GM23338 (cell line): ENCODE data around the gene PRG3. TPM values are rescaled to one million over a fixed set of nuclear protein-coding genes. Genes with fewer than 3 reads are reported as not detected.

ENCODE experiments used
- ATAC-seq: fragments of 200-7000 bp; cut with Tn5 transposase; 3 replicates; pipeline ENCODE4 v1.9.1; 2020
- DNase-seq: peaks from one replicate; pipeline ENCODE4 v3.0.0-alpha.2; 2015; ENCODE audit warnings: low spot score
- H2AFZ ChIP-seq: fragments of 200-600 bp; sonication (generic); 2 replicates; pipeline ENCODE4 v1.8.0; 2016; ENCODE audit warnings: antibody characterized with exemption, mild to moderate bottlenecking, moderate library complexity
- H3F3A ChIP-seq: fragments of 200-600 bp; sonication (generic); replicated peaks from 2 replicates; pipeline ENCODE4 v1.8.0; 2017; ENCODE audit warnings: antibody characterized with exemption, mixed run types, low read depth
- H3K27ac ChIP-seq: fragments of 200-600 bp; sonication (generic); 2 replicates; pipeline ENCODE4 v1.6.1; 2016; ENCODE audit warnings: low read depth
- H3K27me3 ChIP-seq: fragments of 200-600 bp; sonication (generic); 2 replicates; pipeline ENCODE4 v1.8.0; 2016; ENCODE audit warnings: mild to moderate bottlenecking, mixed run types, moderate library complexity; ENCODE audit not compliant: insufficient read depth
- H3K36me3 ChIP-seq: fragments of 200-600 bp; sonication (generic); 2 replicates; pipeline ENCODE4 v1.8.0; 2016; ENCODE audit warnings: mild to moderate bottlenecking; ENCODE audit not compliant: insufficient read depth
- H3K4me1 ChIP-seq: fragments of 200-600 bp; sonication (generic); 2 replicates; pipeline ENCODE4 v1.8.0; 2016; ENCODE audit warnings: mild to moderate bottlenecking, moderate library complexity; ENCODE audit not compliant: insufficient read depth
- H3K4me2 ChIP-seq: fragments of 200-600 bp; sonication (generic); 2 replicates; pipeline ENCODE4 v1.7.1; 2017; ENCODE audit warnings: mixed run types
- H3K4me3 ChIP-seq: fragments of 200-600 bp; sonication (generic); 2 replicates; pipeline ENCODE4 v1.6.1; 2016; ENCODE audit warnings: mixed run types
- H3K79me2 ChIP-seq: fragments of 200-600 bp; sonication (generic); replicated peaks from 2 replicates; pipeline ENCODE4 v1.8.0; 2017; ENCODE audit warnings: mild to moderate bottlenecking; ENCODE audit not compliant: insufficient read depth
- H3K9me2 ChIP-seq: fragments of 200-600 bp; sonication (generic); 2 replicates; pipeline ENCODE4 v1.8.0; 2017; ENCODE audit not compliant: insufficient read depth
- H4K20me1 ChIP-seq: fragments of 200-600 bp; sonication (generic); replicated peaks from 2 replicates; pipeline ENCODE4 v1.8.0; 2017; ENCODE audit warnings: mild to moderate bottlenecking; ENCODE audit not compliant: insufficient read depth
- H3K27ac Mint-ChIP-seq: 2 replicates; pipeline ENCODE4 v1.8.0; 2020; ENCODE audit warnings: inconsistent platforms, mild to moderate bottlenecking, moderate library complexity, mixed read lengths
- H3K27me3 Mint-ChIP-seq: 3 replicates; pipeline ENCODE4 v1.8.0; 2022; ENCODE audit warnings: low read depth, mild to moderate bottlenecking, moderate library complexity, mixed read lengths, inconsistent platforms; ENCODE audit not compliant: insufficient read depth, poor library complexity
- H3K36me3 Mint-ChIP-seq: 3 replicates; pipeline ENCODE4 v1.8.0; 2021; ENCODE audit warnings: low read depth, mild to moderate bottlenecking, inconsistent platforms, moderate library complexity, mixed read lengths
- H3K4me1 Mint-ChIP-seq: 3 replicates; pipeline ENCODE4 v1.8.0; 2020; ENCODE audit warnings: mild to moderate bottlenecking, inconsistent platforms, mixed read lengths
- H3K4me3 Mint-ChIP-seq: 3 replicates; pipeline ENCODE4 v1.8.0; 2021; ENCODE audit warnings: moderate library complexity, mild to moderate bottlenecking, inconsistent platforms, mixed read lengths
- H3K9me3 Mint-ChIP-seq: 3 replicates; pipeline ENCODE4 v1.8.0; 2020; ENCODE audit warnings: moderate library complexity, mild to moderate bottlenecking, inconsistent platforms, mixed read lengths
- EZH2 ChIP-seq: fragments of 200-600 bp; sonication (generic); IDR thresholded peaks from one replicate; pipeline ENCODE4 v1.8.0; 2017; ENCODE audit warnings: antibody characterized with exemption, mild to moderate bottlenecking, low read depth; ENCODE audit not compliant: unreplicated experiment
- POLR2AphosphoS5 ChIP-seq: IDR thresholded peaks from 2 replicates; pipeline ENCODE4 v1.6.1; 2016; ENCODE audit warnings: antibody characterized with exemption, low read depth
- ZNF114 ChIP-seq: fragments of 250-450 bp; sonication (Bioruptor Pico); IDR thresholded peaks from 2 replicates; pipeline ENCODE4 v1.5.0; 2020; ENCODE audit warnings: mild to moderate bottlenecking, moderate library complexity
- polyA plus RNA-seq: library from polyadenylated mRNA; unstranded; fragments of >200 nt; fragmentation: Nextera tagmentation; extraction: Ambion mirVana; gene quantifications from 2 replicates; pipeline ENCODE4 v1.2.1, GENCODE V29; 2016
- total RNA-seq: library from RNA; depleted of rRNA; stranded (reverse); fragments of >200 nt; shearing (Covaris generic); gene quantifications from 2 replicates; pipeline ENCODE4 v1.2.3, GENCODE V29; 2014
- TF ChIP-seq, protein P1 (sequence below): IDR thresholded peaks from 2 replicates; pipeline ENCODE4 v1.6.1; 2016; ENCODE audit warnings: antibody characterized with exemption
- TF ChIP-seq, protein P2 (sequence below), 2 experiments: fragments of 200-600 bp in 1 of 2; sonication (generic) in 1 of 2; conservative IDR thresholded peaks; 2 replicates each; pipeline versions ENCODE4 v1.5.1 to v1.6.1; 2016 to 2017; ENCODE audit warnings: antibody characterized with exemption in 2 of 2, low read depth in 2 of 2, mild to moderate bottlenecking in 2 of 2, moderate library complexity in 1 of 2
- TF ChIP-seq, protein P3 (sequence below): IDR thresholded peaks from one replicate; pipeline ENCODE4 v1.6.1; 2018; ENCODE audit warnings: antibody characterized with exemption; ENCODE audit not compliant: unreplicated experiment

Gene PRG3
- total and polyA plus RNA-seq, 2 experiments from 2014 or later = not detected

DNA sequence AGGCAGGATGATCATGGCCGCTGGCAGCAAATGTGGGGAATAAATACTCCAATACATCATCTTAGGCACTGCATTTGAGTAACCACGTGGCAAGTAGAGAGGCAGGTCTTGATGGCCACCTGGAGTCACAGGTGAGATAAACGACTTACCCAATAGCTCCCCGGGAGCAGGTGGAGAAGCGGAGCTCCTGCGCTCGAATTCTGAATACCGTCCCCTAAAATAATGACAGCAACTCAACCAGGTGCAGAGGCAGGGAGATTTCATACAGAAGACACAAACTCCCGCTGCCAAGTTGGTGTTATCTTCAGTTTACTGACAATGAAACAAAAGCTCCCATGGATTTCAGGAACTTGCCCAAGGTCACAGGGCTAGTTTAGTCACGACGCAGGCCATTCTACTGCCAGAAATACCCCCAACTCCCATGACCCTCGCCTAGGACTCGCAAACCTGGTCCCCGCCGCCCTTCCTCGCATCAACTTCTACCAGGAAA lies 45.5 kb upstream of the PRG3 start:
- Histone ChIP-seq H3K36me3 (no peaks in the 10 kb centered on the region; the same call in 1 of the 2 replicates), H3K9me2 (no peaks in the 10 kb centered on the region), H3K27me3 (peaks cover 13% of the 10 kb centered on the region; the same call in 1 of the 2 replicates), H3K4me3 (peak overlapping the region; percentile 61), H3K4me1 (peaks cover 15% of the 10 kb centered on the region), H3K79me2 (0 out of 2 replicates have a peak, but pooled peaks cover 5% of the 10 kb centered on the region), H3F3A (no peaks in the 10 kb centered on the region; the same call in 1 of the 2 replicates), H3K4me2 (peak overlapping the region; percentile 81), H2AFZ (peak overlapping the region; percentile 95), H3K27ac (no peak overlapping the region), H4K20me1 (no peaks in the 10 kb centered on the region; the same call in 1 of the 2 replicates)
- peaks cover 21% of the 10 kb centered on the region for H3K36me3 Mint-ChIP-seq
- TF ChIP-seq EZH2 (no peak), ZNF114 (CRISPR knock-in tag) (no peak), POLR2AphosphoS5 (no peak)
- TF ChIP-seq, protein P1, sequence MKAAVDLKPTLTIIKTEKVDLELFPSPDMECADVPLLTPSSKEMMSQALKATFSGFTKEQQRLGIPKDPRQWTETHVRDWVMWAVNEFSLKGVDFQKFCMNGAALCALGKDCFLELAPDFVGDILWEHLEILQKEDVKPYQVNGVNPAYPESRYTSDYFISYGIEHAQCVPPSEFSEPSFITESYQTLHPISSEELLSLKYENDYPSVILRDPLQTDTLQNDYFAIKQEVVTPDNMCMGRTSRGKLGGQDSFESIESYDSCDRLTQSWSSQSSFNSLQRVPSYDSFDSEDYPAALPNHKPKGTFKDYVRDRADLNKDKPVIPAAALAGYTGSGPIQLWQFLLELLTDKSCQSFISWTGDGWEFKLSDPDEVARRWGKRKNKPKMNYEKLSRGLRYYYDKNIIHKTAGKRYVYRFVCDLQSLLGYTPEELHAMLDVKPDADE = no peak
- TF ChIP-seq, protein P2, sequence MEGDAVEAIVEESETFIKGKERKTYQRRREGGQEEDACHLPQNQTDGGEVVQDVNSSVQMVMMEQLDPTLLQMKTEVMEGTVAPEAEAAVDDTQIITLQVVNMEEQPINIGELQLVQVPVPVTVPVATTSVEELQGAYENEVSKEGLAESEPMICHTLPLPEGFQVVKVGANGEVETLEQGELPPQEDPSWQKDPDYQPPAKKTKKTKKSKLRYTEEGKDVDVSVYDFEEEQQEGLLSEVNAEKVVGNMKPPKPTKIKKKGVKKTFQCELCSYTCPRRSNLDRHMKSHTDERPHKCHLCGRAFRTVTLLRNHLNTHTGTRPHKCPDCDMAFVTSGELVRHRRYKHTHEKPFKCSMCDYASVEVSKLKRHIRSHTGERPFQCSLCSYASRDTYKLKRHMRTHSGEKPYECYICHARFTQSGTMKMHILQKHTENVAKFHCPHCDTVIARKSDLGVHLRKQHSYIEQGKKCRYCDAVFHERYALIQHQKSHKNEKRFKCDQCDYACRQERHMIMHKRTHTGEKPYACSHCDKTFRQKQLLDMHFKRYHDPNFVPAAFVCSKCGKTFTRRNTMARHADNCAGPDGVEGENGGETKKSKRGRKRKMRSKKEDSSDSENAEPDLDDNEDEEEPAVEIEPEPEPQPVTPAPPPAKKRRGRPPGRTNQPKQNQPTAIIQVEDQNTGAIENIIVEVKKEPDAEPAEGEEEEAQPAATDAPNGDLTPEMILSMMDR (conservative IDR thresholded peaks at IDR 0.05; ENCODE audit: low read depth in 2 of 2) = no peak
- TF ChIP-seq, protein P3, sequence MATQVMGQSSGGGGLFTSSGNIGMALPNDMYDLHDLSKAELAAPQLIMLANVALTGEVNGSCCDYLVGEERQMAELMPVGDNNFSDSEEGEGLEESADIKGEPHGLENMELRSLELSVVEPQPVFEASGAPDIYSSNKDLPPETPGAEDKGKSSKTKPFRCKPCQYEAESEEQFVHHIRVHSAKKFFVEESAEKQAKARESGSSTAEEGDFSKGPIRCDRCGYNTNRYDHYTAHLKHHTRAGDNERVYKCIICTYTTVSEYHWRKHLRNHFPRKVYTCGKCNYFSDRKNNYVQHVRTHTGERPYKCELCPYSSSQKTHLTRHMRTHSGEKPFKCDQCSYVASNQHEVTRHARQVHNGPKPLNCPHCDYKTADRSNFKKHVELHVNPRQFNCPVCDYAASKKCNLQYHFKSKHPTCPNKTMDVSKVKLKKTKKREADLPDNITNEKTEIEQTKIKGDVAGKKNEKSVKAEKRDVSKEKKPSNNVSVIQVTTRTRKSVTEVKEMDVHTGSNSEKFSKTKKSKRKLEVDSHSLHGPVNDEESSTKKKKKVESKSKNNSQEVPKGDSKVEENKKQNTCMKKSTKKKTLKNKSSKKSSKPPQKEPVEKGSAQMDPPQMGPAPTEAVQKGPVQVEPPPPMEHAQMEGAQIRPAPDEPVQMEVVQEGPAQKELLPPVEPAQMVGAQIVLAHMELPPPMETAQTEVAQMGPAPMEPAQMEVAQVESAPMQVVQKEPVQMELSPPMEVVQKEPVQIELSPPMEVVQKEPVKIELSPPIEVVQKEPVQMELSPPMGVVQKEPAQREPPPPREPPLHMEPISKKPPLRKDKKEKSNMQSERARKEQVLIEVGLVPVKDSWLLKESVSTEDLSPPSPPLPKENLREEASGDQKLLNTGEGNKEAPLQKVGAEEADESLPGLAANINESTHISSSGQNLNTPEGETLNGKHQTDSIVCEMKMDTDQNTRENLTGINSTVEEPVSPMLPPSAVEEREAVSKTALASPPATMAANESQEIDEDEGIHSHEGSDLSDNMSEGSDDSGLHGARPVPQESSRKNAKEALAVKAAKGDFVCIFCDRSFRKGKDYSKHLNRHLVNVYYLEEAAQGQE = no peak
- H3K27me3 Mint-ChIP-seq = peaks cover 21% of the 10 kb centered on the region
- DNase-seq = peak; percentile 50
- peak; percentile 32 for ATAC-seq
- no peak overlapping the region for H3K27ac Mint-ChIP-seq
- H3K4me3 Mint-ChIP-seq = peak overlapping the region; percentile 82
- no peaks in the 10 kb centered on the region for H3K9me3 Mint-ChIP-seq
- H3K4me1 Mint-ChIP-seq = peaks cover 21% of the 10 kb centered on the region
